Thyroid gland (tissue), 4 donors: Measurements from ENCODE around the gene RALGPS2.

Experiments used
- POLR2A ChIP-seq, 2 donors: fragments of 450-650 bp; IDR thresholded peaks; one replicate each; pipeline ENCODE4 v1.6.1; 2017; ENCODE audit warnings: antibody characterized with exemption in 2 of 2, mild to moderate bottlenecking in 2 of 2, moderate library complexity in 1 of 2
- TF ChIP-seq, protein P1 (sequence below), 6 experiments: fragments of 200-600 bp in 3 of 6; fragments of 450-650 bp in 3 of 6; sonication (generic) in 3 of 6; IDR thresholded peaks; one replicate each; pipeline ENCODE4 v1.5.1; 2016 to 2019; ENCODE audit warnings: antibody characterized with exemption in 6 of 6, mild to moderate bottlenecking in 2 of 6, inconsistent platforms in 1 of 6, moderate library complexity in 1 of 6

- TF ChIP-seq, protein P1, sequence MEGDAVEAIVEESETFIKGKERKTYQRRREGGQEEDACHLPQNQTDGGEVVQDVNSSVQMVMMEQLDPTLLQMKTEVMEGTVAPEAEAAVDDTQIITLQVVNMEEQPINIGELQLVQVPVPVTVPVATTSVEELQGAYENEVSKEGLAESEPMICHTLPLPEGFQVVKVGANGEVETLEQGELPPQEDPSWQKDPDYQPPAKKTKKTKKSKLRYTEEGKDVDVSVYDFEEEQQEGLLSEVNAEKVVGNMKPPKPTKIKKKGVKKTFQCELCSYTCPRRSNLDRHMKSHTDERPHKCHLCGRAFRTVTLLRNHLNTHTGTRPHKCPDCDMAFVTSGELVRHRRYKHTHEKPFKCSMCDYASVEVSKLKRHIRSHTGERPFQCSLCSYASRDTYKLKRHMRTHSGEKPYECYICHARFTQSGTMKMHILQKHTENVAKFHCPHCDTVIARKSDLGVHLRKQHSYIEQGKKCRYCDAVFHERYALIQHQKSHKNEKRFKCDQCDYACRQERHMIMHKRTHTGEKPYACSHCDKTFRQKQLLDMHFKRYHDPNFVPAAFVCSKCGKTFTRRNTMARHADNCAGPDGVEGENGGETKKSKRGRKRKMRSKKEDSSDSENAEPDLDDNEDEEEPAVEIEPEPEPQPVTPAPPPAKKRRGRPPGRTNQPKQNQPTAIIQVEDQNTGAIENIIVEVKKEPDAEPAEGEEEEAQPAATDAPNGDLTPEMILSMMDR (IDR thresholded peaks at IDR 0.05): no peak
- no peak for TF ChIP-seq POLR2A (IDR thresholded peaks at IDR 0.05)
Measured at GRCh38 chr1:178885869-178886268, 160.8 kb downstream of the RALGPS2 start.
